K562 (cell line): ENCODE results near the gene CD79A. TPM values are rescaled to one million over a fixed set of nuclear protein-coding genes. Genes with fewer than 3 reads are reported as not detected.

Experiments used
- CBFB ChIP-seq: sonication (generic); formaldehyde crosslinking; IDR thresholded peaks from 2 replicates; pipeline ENCODE4 v1.4.0; 2020; ENCODE audit warnings: mild to moderate bottlenecking, missing genetic modification reagents
- CCAR2 ChIP-seq: fragments of 200-400 bp; formaldehyde crosslinking; IDR thresholded peaks from 2 replicates; pipeline ENCODE4 v1.6.1; 2017; ENCODE audit warnings: mild to moderate bottlenecking, low read depth, low read length
- CGGBP1 ChIP-seq: fragments of 250-450 bp; sonication (Bioruptor Pico); IDR thresholded peaks from 2 replicates; pipeline ENCODE4 v1.9.0; 2021; ENCODE audit warnings: mild to moderate bottlenecking
- EP400 ChIP-seq: fragments of 450-650 bp; IDR thresholded peaks from 2 replicates; pipeline ENCODE4 v1.6.1; 2017; ENCODE audit warnings: antibody characterized with exemption, mild to moderate bottlenecking, moderate library complexity
- GABPB1 ChIP-seq: sonication (generic); formaldehyde crosslinking; IDR thresholded peaks from 2 replicates; pipeline ENCODE4 v1.8.0; 2022; ENCODE audit warnings: mild to moderate bottlenecking, missing genetic modification reagents
- HCFC1 ChIP-seq: IDR thresholded peaks from 2 replicates; pipeline ENCODE4 v1.6.1; 2012; ENCODE audit warnings: low read depth, low read length, improper control_type of control experiment
- KDM4B ChIP-seq, 2 experiments: fragments of 450-650 bp in 1 of 2; sonication (generic) in 1 of 2; IDR thresholded peaks; 2 replicates each; pipeline ENCODE4 v1.6.1; 2016 to 2017; ENCODE audit warnings: borderline replicate concordance in 2 of 2, antibody characterized with exemption in 1 of 2, low read depth in 1 of 2, mild to moderate bottlenecking in 1 of 2
- MBD2 ChIP-seq: sonication (generic); IDR thresholded peaks from 2 replicates; pipeline ENCODE4 v1.6.1; 2016; ENCODE audit warnings: low read depth, borderline replicate concordance
- NFXL1 ChIP-seq: fragments of 450-650 bp; formaldehyde crosslinking; IDR thresholded peaks from 2 replicates; pipeline ENCODE4 v1.4.0; 2021; ENCODE audit warnings: mild to moderate bottlenecking
- NR0B1 ChIP-seq: fragments of 450-650 bp; IDR thresholded peaks from one replicate; pipeline ENCODE4 v1.6.1; 2018; ENCODE audit warnings: mild to moderate bottlenecking, moderate library complexity; ENCODE audit not compliant: partially characterized antibody
- PHTF2 ChIP-seq: fragments of 250-450 bp; sonication (Bioruptor Pico); IDR thresholded peaks from 2 replicates; pipeline ENCODE4 v1.5.0; 2021; ENCODE audit warnings: mild to moderate bottlenecking
- RNF2 ChIP-seq: sonication (generic); IDR thresholded peaks from 2 replicates; pipeline ENCODE4 v1.6.1; 2016
- TGIF2 ChIP-seq: sonication (generic); formaldehyde crosslinking; IDR thresholded peaks from 2 replicates; pipeline ENCODE4 v1.8.1; 2022; ENCODE audit warnings: mild to moderate bottlenecking, missing genetic modification reagents, moderate library complexity
- WHSC1 ChIP-seq: IDR thresholded peaks from one replicate; pipeline ENCODE4 v1.6.1; 2012; ENCODE audit warnings: low read length, control low read depth, inconsistent platforms
- YBX1 ChIP-seq: fragments of 450-650 bp; IDR thresholded peaks from 2 replicates; pipeline ENCODE4 v1.7.1; 2016; ENCODE audit warnings: mild to moderate bottlenecking
- ZBTB11 ChIP-seq, 3 experiments: fragments of 200-800 bp in 1 of 3; fragments of 250-450 bp in 1 of 3; fragments of 450-650 bp in 1 of 3; sonication (Bioruptor Pico) in 1 of 3; sonication (Bioruptor generic) in 1 of 3; formaldehyde crosslinking in 1 of 3; IDR thresholded peaks; 2 replicates each; pipeline versions ENCODE4 v1.6.1 to v1.8.0; 2016 to 2022; ENCODE audit warnings: mild to moderate bottlenecking in 2 of 3, missing genetic modification characterization in 2 of 3, missing compliant biosample characterization in 1 of 3, moderate library complexity in 1 of 3
- ZC3H11A ChIP-seq: IDR thresholded peaks from 2 replicates; pipeline ENCODE4 v1.6.1; 2012; ENCODE audit warnings: low read depth, low read length, improper control_type of control experiment
- ZFP1 ChIP-seq: fragments of 450-650 bp; formaldehyde crosslinking; IDR thresholded peaks from 2 replicates; pipeline ENCODE4 v1.4.0; 2020; ENCODE audit warnings: mild to moderate bottlenecking, mixed read lengths
- ZNF121 ChIP-seq: sonication (generic); formaldehyde crosslinking; conservative IDR thresholded peaks from 2 replicates; pipeline ENCODE4 v1.8.0; 2022; ENCODE audit warnings: missing genetic modification reagents
- ZNF217 ChIP-seq: sonication (generic); formaldehyde crosslinking; IDR thresholded peaks from 2 replicates; pipeline ENCODE4 v1.8.0; 2022; ENCODE audit warnings: mild to moderate bottlenecking, missing genetic modification reagents
- ZNF280A ChIP-seq: fragments of 450-650 bp; IDR thresholded peaks from 2 replicates; pipeline ENCODE4 v1.6.1; 2018; ENCODE audit warnings: mild to moderate bottlenecking, low read depth; ENCODE audit not compliant: partially characterized antibody
- ZNF444 ChIP-seq: fragments of 250-450 bp; sonication (Bioruptor Pico); IDR thresholded peaks from 2 replicates; pipeline ENCODE4 v1.4.0; 2020; ENCODE audit warnings: mild to moderate bottlenecking, moderate library complexity
- ZNF764 ChIP-seq: fragments of 250-450 bp; sonication (Bioruptor Pico); IDR thresholded peaks from 2 replicates; pipeline ENCODE4 v1.4.0; 2020; ENCODE audit warnings: low read depth, mild to moderate bottlenecking, moderate library complexity
- polyA plus RNA-seq, 8 experiments: library from polyadenylated mRNA; depleted of rRNA in 4 of 8; stranded (reverse) in 5 of 8; unstranded in 3 of 8; fragments of >200 nt; fragmentation: Nextera tagmentation in 2 of 8; fragmentation: Illumina TruSeq in 1 of 8; extraction: Ambion mirVana in 2 of 8; extraction: Trizol in 1 of 8; gene quantifications; 2 replicates each; pipeline versions ENCODE4 v1.2.1 to v1.2.3, GENCODE V29; 2011 to 2014; ENCODE audit warnings: inconsistent platforms in 1 of 8, missing spikeins in 1 of 8
- total RNA-seq, 7 experiments: library from RNA; depleted of rRNA in 6 of 7; stranded (reverse); fragments of >200 nt in 6 of 7; fragmentation: Illumina TruSeq in 2 of 7; extraction: Trizol in 2 of 7; gene quantifications; 2 replicates each; pipeline versions ENCODE4 v1.2.1 to v1.2.3, GENCODE V29; 2011 to 2021; ENCODE audit warnings: low replicate concordance in 1 of 7

Gene CD79A
- total and polyA plus RNA-seq, 9 of the 15 experiments (the other 6 are each of a cell fraction or from before 2014, with no cell fraction given) = 0.04 to 0.72 (median 0.17) TPM; not detected in 3

DNA sequence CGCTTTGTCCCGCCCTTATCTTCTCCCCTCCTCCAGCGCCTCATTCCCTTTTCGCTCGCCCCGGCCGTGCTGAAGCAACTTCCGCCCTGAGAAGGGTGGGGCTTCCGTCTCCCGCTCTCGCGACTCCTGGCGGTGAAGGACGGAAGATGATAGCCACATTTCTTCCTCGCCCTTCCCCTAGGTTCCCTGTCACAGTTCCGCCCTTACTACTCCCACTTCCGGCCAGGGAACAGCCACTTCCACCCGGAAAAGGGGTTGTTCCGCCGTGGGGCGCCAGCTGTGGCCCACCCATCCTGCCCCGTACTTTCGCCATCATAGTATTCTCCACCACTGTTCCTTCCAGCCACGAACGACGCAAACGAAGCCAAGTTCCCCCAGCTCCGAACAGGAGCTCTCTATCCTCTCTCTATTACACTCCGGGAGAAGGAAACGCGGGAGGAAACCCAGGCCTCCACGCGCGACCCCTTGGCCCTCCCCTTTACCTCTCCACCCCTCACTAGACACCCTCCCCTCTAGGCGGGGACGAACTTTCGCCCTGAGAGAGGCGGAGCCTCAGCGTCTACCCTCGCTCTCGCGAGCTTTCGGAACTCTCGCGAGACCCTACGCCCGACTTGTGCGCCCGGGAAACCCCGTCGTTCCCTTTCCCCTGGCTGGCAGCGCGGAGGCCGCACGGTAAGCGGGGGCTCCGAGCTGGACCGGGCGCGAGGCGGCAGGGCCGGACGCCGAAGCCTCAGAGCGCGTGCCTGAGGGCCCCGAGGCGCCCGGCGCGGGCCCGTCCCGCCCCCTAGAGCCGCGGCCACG is 17.3 kb upstream of the CD79A start, which contains the start of gene RPS19 (continued):
- TF ChIP-seq PHTF2 (CRISPR knock-in tag) (no peak), CGGBP1 (CRISPR knock-in tag) (no peak), YBX1 (no peak), ZNF444 (no peak), HCFC1 (peak; percentile 95), ZBTB11 (CRISPR knock-in tag; IDR thresholded peaks at IDR 0.05) (peak in 2 of 3 experiments; percentile 63 to 95; a peak in 4 of 6 replicates), ZNF280A (no peak), ZC3H11A (no peak), MBD2 (peak; percentile 91), ZNF764 (peak; percentile 98), NFXL1 (no peak), ZFP1 (no peak), NR0B1 (no peak), CBFB (peak; percentile 78; the same call in 1 of the 2 replicates), ZNF217 (CRISPR knock-in tag) (no peak), CCAR2 (no peak), TGIF2 (CRISPR knock-in tag) (no peak; the same call in 1 of the 2 replicates), EP400 (peak; percentile 97), RNF2 (peak; percentile 51; the same call in 1 of the 2 replicates), ZNF121 (CRISPR knock-in tag) (no peak), KDM4B (IDR thresholded peaks at IDR 0.05; ENCODE audit: borderline replicate concordance in 2 of 2, low read depth in 1 of 2) (peak in 1 of 2 experiments; percentile 89; a peak in 1 of 4 replicates), GABPB1 (CRISPR knock-in tag) (peak; percentile 96), WHSC1 (no peak)
